ENCODE results near the gene HERC5.

DNA sequence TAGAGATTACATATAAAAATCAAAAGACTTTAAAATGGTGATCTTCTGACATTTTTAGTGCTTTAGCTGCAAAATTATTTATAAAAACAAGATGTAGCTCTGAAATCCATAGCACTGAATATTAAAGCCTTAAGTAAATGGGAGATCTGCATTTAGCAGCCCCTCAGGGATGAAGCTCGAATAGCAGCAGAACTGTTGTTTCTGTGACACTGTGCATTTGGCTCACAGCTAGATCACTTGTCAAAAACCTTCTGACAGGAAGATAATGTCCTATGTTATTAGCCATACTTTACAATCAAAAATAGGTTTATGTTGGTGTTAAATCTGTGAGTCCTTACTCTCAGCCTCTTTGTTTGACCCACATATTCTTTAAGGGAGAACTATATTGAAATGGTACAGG, 80.8 kb downstream of the HERC5 start:
- TF ChIP-seq CTCF (IDR thresholded peaks at IDR 0.05) (no peak), POLR2A (IDR thresholded peaks at IDR 0.05) (no peak)
